NCI-H1092 treated with DMSO at 0.1 percent for 48 hours (cell line): ENCODE results near the gene PADI3.

Source experiments
- DNase-seq: peaks from one replicate; lab custom pipeline; 2025; lab: John Stamatoyannopoulos, UW

Gene PADI3

GRCh38 chr1:17214876-17215544 is 33.9 kb upstream of the PADI3 start:
- DNase-seq: no peak

GRCh38 chr1:17215545-17215890 is 33.4 kb upstream of the PADI3 start:
- no peak for DNase-seq

- DNase-seq: no peak
Observed at GRCh38 chr1:17216078-17216477, 32.8 kb upstream of the PADI3 start.

- no peak for DNase-seq
Observed at GRCh38 chr1:17217607-17218006, 31.3 kb upstream of the PADI3 start.

GRCh38 chr1:17218939-17219338 is 30.0 kb upstream of the PADI3 start:
- DNase-seq: no peak

GRCh38 chr1:17220287-17220686 is 28.6 kb upstream of the PADI3 start:
- no peak for DNase-seq

GRCh38 chr1:17222557-17222956 is 26.3 kb upstream of the PADI3 start:
- DNase-seq: no peak

- DNase-seq: no peak
Observed at GRCh38 chr1:17224434-17224833, 24.5 kb upstream of the PADI3 start.

- DNase-seq: no peak
Observed at GRCh38 chr1:17225140-17225539, 23.8 kb upstream of the PADI3 start.

GRCh38 chr1:17227358-17227915 is 21.5 kb upstream of the PADI3 start:
- DNase-seq: no peak

GRCh38 chr1:17228619-17229018 is 20.3 kb upstream of the PADI3 start:
- DNase-seq: no peak

- DNase-seq: no peak
Observed at GRCh38 chr1:17229379-17229778, 19.5 kb upstream of the PADI3 start.

- no peak for DNase-seq
Observed at GRCh38 chr1:17230106-17230505, 18.8 kb upstream of the PADI3 start.

GRCh38 chr1:17230671-17231310 is 18.1 kb upstream of the PADI3 start:
- no peak for DNase-seq

- no peak for DNase-seq
Observed at GRCh38 chr1:17232759-17233661, 15.9 kb upstream of the PADI3 start.

- no peak for DNase-seq
Observed at GRCh38 chr1:17233675-17234320, 15.1 kb upstream of the PADI3 start.

- no peak for DNase-seq
Observed at GRCh38 chr1:17234405-17234804, 14.5 kb upstream of the PADI3 start.

- DNase-seq: no peak
Observed at GRCh38 chr1:17235135-17235885, 13.6 kb upstream of the PADI3 start.

- DNase-seq: peak; percentile 79
Observed at GRCh38 chr1:17236779-17237560, 11.9 kb upstream of the PADI3 start.

- DNase-seq: no peak
Observed at GRCh38 chr1:17237561-17237903, 11.4 kb upstream of the PADI3 start.

GRCh38 chr1:17239420-17239819 is 9.5 kb upstream of the PADI3 start:
- peak; percentile 72 for DNase-seq
